Measurements from ENCODE around the gene MUC3A.

GRCh38 chr7:100968031-100968430 is 18.7 kb downstream of the MUC3A start:
- TF ChIP-seq CTCF (IDR thresholded peaks at IDR 0.05; ENCODE audit: low read depth, low read length, missing input control) (no peak), SP1 (IDR thresholded peaks at IDR 0.05) (no peak), RAD21 (IDR thresholded peaks at IDR 0.05) (no peak), REST (IDR thresholded peaks at IDR 0.05) (no peak), EGR1 (IDR thresholded peaks at IDR 0.05; ENCODE audit: low read depth in 2 of 2) (no peak), TAF1 (conservative IDR thresholded peaks at IDR 0.05) (no peak), GABPA (IDR thresholded peaks at IDR 0.05 in 1 of 2, conservative IDR thresholded peaks at IDR 0.05 in 1 of 2) (no peak), ATF3 (IDR thresholded peaks at IDR 0.05) (no peak)
